HepG2 (cell line): Measurements from ENCODE around the gene ANXA11. TPM values are rescaled to one million over a fixed set of nuclear protein-coding genes. Genes with fewer than 3 reads are reported as not detected.
"Not testable (repeated sequence)": the region's sequence is repeated elsewhere in the genome, so short reads cannot be mapped to it uniquely, and the experiment has no call there.

Experiments used
- ATAC-seq: fragments of 200-7000 bp; cut with Tn5 transposase; 3 replicates; pipeline ENCODE4 v1.9.1; 2020; ENCODE audit warnings: mild to moderate bottlenecking, moderate library complexity
- BruUV-seq: library from RNA; stranded (reverse); fragments of 400-500 nt; replicated peaks from 2 replicates; lab custom pipeline; 2021; lab: Mats Ljungman, UMichigan
- CTCF ChIA-PET: fragments of 300-600 bp; formaldehyde crosslinking; extraction: SDS; loops from one replicate; lab custom pipeline; 2021; ENCODE audit warnings: low total read pairs, inconsistent platforms, low intra/inter-chr PET ratio; lab: Yijun Ruan, JAX
- POLR2A ChIA-PET: fragments of 350-600 bp; sonication (Branson Sonifier 250); formaldehyde crosslinking; loops from one replicate; lab custom pipeline; 2020; ENCODE audit warnings: antibody characterized with exemption, inconsistent platforms; lab: Yijun Ruan, JAX
- DNase-seq: peaks from one replicate; pipeline ENCODE4 v3.0.0-alpha.2; 2015; ENCODE audit warnings: low spot score
- FAIRE-seq: peaks from 3 replicates; lab custom pipeline; 2011; peaks lifted over from hg19 to GRCh38; lab: Jason Lieb, UNC
- H2AFZ ChIP-seq: one replicate; pipeline ENCODE4 v1.6.1; 2011; ENCODE audit warnings: low read length, inconsistent platforms
- H3K27ac ChIP-seq: fragments of 300-600 bp; 3 replicates; pipeline ENCODE4 v1.8.0; 2011; ENCODE audit warnings: mixed run types, mild to moderate bottlenecking, mixed read lengths, low read length, inconsistent platforms; ENCODE audit not compliant: insufficient read depth; ENCODE audit errors: extremely low read length
- H3K27me3 ChIP-seq, 2 experiments: fragments of 200-600 bp in 1 of 2; 2 replicates in 1 of 2; 3 replicates in 1 of 2; pipeline versions ENCODE4 v1.6.0 to v1.8.0; 2011; ENCODE audit warnings: low read length in 2 of 2, mild to moderate bottlenecking in 2 of 2, moderate library complexity in 2 of 2, inconsistent platforms in 1 of 2; ENCODE audit not compliant: insufficient read depth in 2 of 2, control insufficient read depth in 1 of 2
- H3K36me3 ChIP-seq, 2 experiments: fragments of 200-600 bp in 1 of 2; replicated peaks in 1 of 2; 2 replicates in 1 of 2; 3 replicates in 1 of 2; pipeline versions ENCODE4 v1.5.1 to v1.8.0; 2011; ENCODE audit warnings: low read length in 2 of 2, inconsistent platforms in 1 of 2; ENCODE audit not compliant: insufficient read depth in 2 of 2, control insufficient read depth in 1 of 2
- H3K4me1 ChIP-seq: 2 replicates; pipeline ENCODE4 v1.5.1; 2012; ENCODE audit warnings: low read length, inconsistent platforms; ENCODE audit not compliant: insufficient read depth
- H3K4me2 ChIP-seq: 2 replicates; pipeline ENCODE4 v1.6.0; 2011; ENCODE audit warnings: low read depth, low read length, inconsistent platforms
- H3K4me3 ChIP-seq, 3 experiments: fragments of 200-600 bp in 1 of 3; sonication (generic), shearing (Covaris generic) in 1 of 3; replicated peaks in 1 of 3; 2 replicates each; pipeline ENCODE4 v1.5.1; 2011 to 2016; ENCODE audit warnings: low read length in 3 of 3, inconsistent platforms in 2 of 3, low read depth in 2 of 3, mild to moderate bottlenecking in 2 of 3, control low read depth in 1 of 3, mixed read lengths in 1 of 3; ENCODE audit not compliant: insufficient read depth in 1 of 3
- H3K79me2 ChIP-seq: one replicate; pipeline ENCODE4 v1.6.1; 2011; ENCODE audit warnings: low read length, inconsistent platforms; ENCODE audit not compliant: insufficient read depth
- H3K9ac ChIP-seq: 2 replicates; pipeline ENCODE4 v1.6.0; 2011; ENCODE audit warnings: mild to moderate bottlenecking, low read depth, low read length, inconsistent platforms; ENCODE audit not compliant: insufficient read depth
- H3K9me3 ChIP-seq: 2 replicates; pipeline ENCODE4 v1.5.1; 2012; ENCODE audit warnings: mild to moderate bottlenecking, low read length
- H4K20me1 ChIP-seq: 2 replicates; pipeline ENCODE4 v1.6.0; 2011; ENCODE audit warnings: inconsistent platforms, mild to moderate bottlenecking, low read length, moderate library complexity; ENCODE audit not compliant: insufficient read depth
- ZNF317 ChIP-seq: sonication (generic); formaldehyde crosslinking; IDR thresholded peaks from 2 replicates; pipeline ENCODE4 v1.5.0; 2020; ENCODE audit warnings: mild to moderate bottlenecking, missing genetic modification reagents
- WGBS: methylation state at CpG from one replicate; pipeline ENCODE4 v1.1.6; 2017; ENCODE audit warnings: low lambda C conversion rate; 5-methylcytosine and 5-hydroxymethylcytosine counted together
- in situ Hi-C: cut with HindIII; loops from 2 replicates; pipeline ENCODE4 v1.10.0; 2017; ENCODE audit warnings: low pct_unique_long_range_greater_than_20kb; ENCODE audit not compliant: extremely low pct_ligation_motif_present
- intact Hi-C: fragments of 100-400 bp; cut with micrococcal nuclease; formaldehyde crosslinking; loops from one replicate; pipeline ENCODE4 v1.10.0; 2022; ENCODE audit not compliant: unreplicated experiment
- polyA plus RNA-seq, 8 experiments: library from polyadenylated mRNA; depleted of rRNA in 3 of 8; stranded (reverse) in 7 of 8; unstranded in 1 of 8; fragments of >200 nt; fragmentation: Illumina TruSeq in 4 of 8; extraction: Trizol in 4 of 8; gene quantifications; 2 replicates each; pipeline versions ENCODE4 v1.2.1 to v1.2.3, GENCODE V29; 2011 to 2016; ENCODE audit warnings: low read depth in 4 of 8, missing spikeins in 1 of 8, mixed read lengths in 1 of 8; ENCODE audit not compliant: insufficient read depth in 1 of 8
- total RNA-seq, 5 experiments: library from RNA; depleted of rRNA; stranded (reverse); fragments of >200 nt; fragmentation: Illumina TruSeq; extraction: Trizol; gene quantifications; 2 replicates each; pipeline ENCODE4 v1.2.3, GENCODE V29; 2016; ENCODE audit warnings: low read depth in 1 of 5

Gene ANXA11
- total and polyA plus RNA-seq, 2 of the 13 experiments (the other 11 are each of a cell fraction or from before 2014, with no cell fraction given) = 30.6 to 51.5 TPM

DNA sequence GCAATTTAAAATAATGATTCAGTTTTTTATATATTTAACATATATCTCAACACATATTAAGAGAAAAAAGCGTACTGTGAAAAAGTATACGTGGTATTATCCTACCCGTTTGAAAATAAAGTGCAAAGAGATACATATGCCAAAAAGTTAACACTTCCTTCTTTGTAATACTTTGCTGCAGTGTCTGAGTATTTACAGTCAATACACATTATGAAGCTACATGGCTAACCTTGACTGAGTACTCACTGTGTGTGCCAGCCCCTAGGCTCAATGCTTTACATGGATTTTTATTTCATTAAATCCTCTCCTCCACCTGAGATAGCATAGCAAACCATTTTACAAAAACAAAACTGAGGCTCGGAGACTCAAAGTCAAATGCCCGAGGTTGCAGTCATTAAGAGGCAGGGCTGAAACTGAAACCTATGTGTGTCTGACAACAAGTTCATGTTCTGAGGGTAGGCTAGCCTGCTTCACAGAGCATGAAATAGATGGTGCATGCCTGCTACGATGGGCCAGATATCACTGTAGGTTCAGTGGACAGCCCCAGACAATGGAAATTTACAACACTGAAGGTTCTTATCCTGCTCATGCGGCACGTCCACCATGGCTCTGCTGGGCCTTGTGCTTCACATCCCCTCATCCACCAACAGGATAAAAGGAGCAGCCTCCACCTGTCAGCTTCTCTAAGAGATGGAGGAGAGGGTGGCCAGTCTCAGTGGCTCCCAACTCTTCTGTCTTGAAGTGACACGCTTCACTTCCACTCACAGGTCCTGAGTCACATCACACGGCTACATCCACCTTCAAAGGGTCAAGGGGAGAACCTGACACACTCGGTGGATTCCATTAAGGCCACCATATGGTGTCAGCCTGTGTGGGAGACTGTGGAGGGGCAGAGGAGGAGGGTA is 29.2 kb upstream of the ANXA11 start:
- BruUV-seq, H3K27me3 ChIP-seq, H3K4me1 ChIP-seq, DNase-seq, intact Hi-C loops, in situ Hi-C loops, H4K20me1 ChIP-seq, H2AFZ ChIP-seq, H3K4me3 ChIP-seq, POLR2A ChIA-PET, H3K36me3 ChIP-seq, CTCF ChIA-PET, H3K27ac ChIP-seq, H3K9me3 ChIP-seq, H3K79me2 ChIP-seq, H3K9ac ChIP-seq: not testable (repeated sequence)
- H3K4me2 ChIP-seq = peak overlapping the region; percentile 51; the same call in 1 of the 2 replicates
- FAIRE-seq (peak; percentile 51), ATAC-seq (peak; percentile 59)
- 0 out of 2 replicates have a peak, but pooled peaks have one; percentile 44 for TF ChIP-seq ZNF317 (CRISPR knock-in tag)
- 23% methylated on average over 11 of the region's 11 CpGs for WGBS

GRCh38 chr10:80233871-80234270 is 28.5 kb upstream of the ANXA11 start:
- POLR2A ChIA-PET, H3K4me2 ChIP-seq, H3K36me3 ChIP-seq, H3K79me2 ChIP-seq, H3K4me1 ChIP-seq, H4K20me1 ChIP-seq, H3K9ac ChIP-seq, ATAC-seq, H2AFZ ChIP-seq, CTCF ChIA-PET, H3K9me3 ChIP-seq, H3K4me3 ChIP-seq, H3K27me3 ChIP-seq, intact Hi-C loops, in situ Hi-C loops, BruUV-seq, H3K27ac ChIP-seq, DNase-seq: not testable (repeated sequence)
- FAIRE-seq = peak; percentile 36
- WGBS = 45% methylated on average over 1 of the region's 1 CpG

GRCh38 chr10:80226723-80227122 is 21.4 kb upstream of the ANXA11 start:
- H3K36me3 ChIP-seq, FAIRE-seq, H3K4me2 ChIP-seq, H2AFZ ChIP-seq, H3K9me3 ChIP-seq, H4K20me1 ChIP-seq, in situ Hi-C loops, H3K9ac ChIP-seq, H3K4me1 ChIP-seq, H3K27me3 ChIP-seq, H3K27ac ChIP-seq, ATAC-seq, CTCF ChIA-PET, POLR2A ChIA-PET, H3K4me3 ChIP-seq, H3K79me2 ChIP-seq, DNase-seq, BruUV-seq: not testable (repeated sequence)
- WGBS = 65% methylated on average over 4 of the region's 4 CpGs
- intact Hi-C loops = loop anchor here (10.0 kb wide), 1 partner anchor 172 kb away; no protein-coding TSS in a partner anchor

- intact Hi-C loops (loop anchor here (2.0 to 10.0 kb wide), 2 partner anchors 54 to 168 kb away; no protein-coding TSS in a partner anchor), in situ Hi-C loops (loop anchor here (5.0 kb wide), 1 partner anchor 81 kb away; no protein-coding TSS in a partner anchor)
- H2AFZ ChIP-seq, H3K9ac ChIP-seq, H3K4me2 ChIP-seq, H3K27me3 ChIP-seq, H4K20me1 ChIP-seq, BruUV-seq, H3K27ac ChIP-seq, H3K9me3 ChIP-seq, ATAC-seq, POLR2A ChIA-PET, H3K4me1 ChIP-seq, H3K36me3 ChIP-seq, FAIRE-seq, H3K4me3 ChIP-seq, H3K79me2 ChIP-seq, DNase-seq: not testable (repeated sequence)
- CTCF ChIA-PET = interaction anchor here (1.2 to 2.2 kb wide), 3 partner anchors 54 to 79 kb away, joined by 10 to 18 read pairs (median 13); no protein-coding TSS in a partner anchor
- 36% methylated on average over 2 of the region's 5 CpGs for WGBS
Measured at GRCh38 chr10:80223031-80223419, 17.7 kb upstream of the ANXA11 start.
